Mucosa of descending colon (tissue), 3 donors: Measurements from ENCODE around the gene LIMCH1. TPM values are rescaled to one million over a fixed set of nuclear protein-coding genes. Genes with fewer than 3 reads are reported as not detected.

Source experiments
- ATAC-seq: fragments of 200-7000 bp; cut with Tn5 transposase; one replicate; pipeline ENCODE4 v1.9.1; 2020; ENCODE audit warnings: mild to moderate bottlenecking, moderate library complexity
- DNase-seq, 3 donors: peaks; one replicate each; pipeline ENCODE4 v3.0.0-alpha.2; 2020
- H3K36me3 ChIP-seq: fragments of 200-600 bp; one replicate; pipeline ENCODE4 v1.8.0; 2021; ENCODE audit warnings: low read depth, mild to moderate bottlenecking
- H3K4me1 ChIP-seq: fragments of 200-600 bp; one replicate; pipeline ENCODE4 v1.8.0; 2021; ENCODE audit warnings: low read depth, mild to moderate bottlenecking
- H3K4me3 ChIP-seq: fragments of 200-600 bp; one replicate; pipeline ENCODE4 v1.8.0; 2021; ENCODE audit warnings: mild to moderate bottlenecking
- H3K9me3 ChIP-seq: fragments of 200-600 bp; one replicate; pipeline ENCODE4 v1.8.0; 2021; ENCODE audit warnings: mild to moderate bottlenecking
- intact Hi-C, 2 donors: fragments of 100-400 bp; cut with DNase I in 1 of 2; cut with micrococcal nuclease in 1 of 2; formaldehyde crosslinking; loops; one replicate each; pipeline versions ENCODE4 v1.11.0 to v1.11.1; 2022; cut with DNase I, micrococcal nuclease
- total RNA-seq, 3 donors: library from RNA; stranded (reverse); fragmentation: NEBNext Ultra II Directional in 2 of 3; extraction: Animal tissue kit (Norgen Biotek cat#: 25700) in 2 of 3; gene quantifications; one replicate each; pipeline versions ENCODE4 v1.2.1 to v1.2.4, GENCODE V29; 2021 to 2023
- TF ChIP-seq, protein P1 (sequence below): fragments of 200-600 bp; IDR thresholded peaks from one replicate; pipeline ENCODE4 v1.8.0; 2022; ENCODE audit warnings: antibody characterized with exemption, mild to moderate bottlenecking
- donor health status: DM: no; HTN: no; CAD: no; lungs with moderate emphysema.
- donor health status: DM: no; HTN: no; CAD: no.
- donor health status: DM: no; HTN: yes; CAD: no.

LIMCH1 gene
- total RNA-seq, 3 donors from 2014 or later: 9.2 to 15.7 (median 9.6) TPM

DNA sequence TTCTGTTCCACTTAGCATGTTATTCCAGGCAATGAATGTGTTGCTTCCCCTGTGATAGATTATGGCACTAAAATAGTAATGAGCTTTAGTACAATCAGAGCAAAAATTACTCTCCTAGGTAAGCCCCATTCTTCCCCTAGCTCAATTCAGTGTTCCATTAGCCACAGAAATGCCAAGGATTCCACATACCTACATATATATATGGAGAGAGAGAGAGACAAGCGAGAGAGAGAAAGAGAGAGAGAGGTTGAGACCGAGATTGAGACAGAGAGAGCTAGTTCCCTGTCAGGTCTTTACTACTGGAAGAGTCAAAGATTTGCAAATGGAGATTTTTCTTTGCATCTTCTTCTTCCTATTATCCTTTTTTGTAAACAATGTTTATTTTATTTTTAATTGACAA lies 8.7 kb downstream of the LIMCH1 start:
- H3K4me3 ChIP-seq: no peak overlapping the region
- DNase-seq (no peak), ATAC-seq (no peak)
- H3K9me3 ChIP-seq: no peaks in the 10 kb centered on the region
- H3K4me1 ChIP-seq: no peaks in the 10 kb centered on the region
- intact Hi-C loops: no loop called here
- TF ChIP-seq, protein P1, sequence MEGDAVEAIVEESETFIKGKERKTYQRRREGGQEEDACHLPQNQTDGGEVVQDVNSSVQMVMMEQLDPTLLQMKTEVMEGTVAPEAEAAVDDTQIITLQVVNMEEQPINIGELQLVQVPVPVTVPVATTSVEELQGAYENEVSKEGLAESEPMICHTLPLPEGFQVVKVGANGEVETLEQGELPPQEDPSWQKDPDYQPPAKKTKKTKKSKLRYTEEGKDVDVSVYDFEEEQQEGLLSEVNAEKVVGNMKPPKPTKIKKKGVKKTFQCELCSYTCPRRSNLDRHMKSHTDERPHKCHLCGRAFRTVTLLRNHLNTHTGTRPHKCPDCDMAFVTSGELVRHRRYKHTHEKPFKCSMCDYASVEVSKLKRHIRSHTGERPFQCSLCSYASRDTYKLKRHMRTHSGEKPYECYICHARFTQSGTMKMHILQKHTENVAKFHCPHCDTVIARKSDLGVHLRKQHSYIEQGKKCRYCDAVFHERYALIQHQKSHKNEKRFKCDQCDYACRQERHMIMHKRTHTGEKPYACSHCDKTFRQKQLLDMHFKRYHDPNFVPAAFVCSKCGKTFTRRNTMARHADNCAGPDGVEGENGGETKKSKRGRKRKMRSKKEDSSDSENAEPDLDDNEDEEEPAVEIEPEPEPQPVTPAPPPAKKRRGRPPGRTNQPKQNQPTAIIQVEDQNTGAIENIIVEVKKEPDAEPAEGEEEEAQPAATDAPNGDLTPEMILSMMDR: no peak
- H3K36me3 ChIP-seq: no peaks in the 10 kb centered on the region

DNA sequence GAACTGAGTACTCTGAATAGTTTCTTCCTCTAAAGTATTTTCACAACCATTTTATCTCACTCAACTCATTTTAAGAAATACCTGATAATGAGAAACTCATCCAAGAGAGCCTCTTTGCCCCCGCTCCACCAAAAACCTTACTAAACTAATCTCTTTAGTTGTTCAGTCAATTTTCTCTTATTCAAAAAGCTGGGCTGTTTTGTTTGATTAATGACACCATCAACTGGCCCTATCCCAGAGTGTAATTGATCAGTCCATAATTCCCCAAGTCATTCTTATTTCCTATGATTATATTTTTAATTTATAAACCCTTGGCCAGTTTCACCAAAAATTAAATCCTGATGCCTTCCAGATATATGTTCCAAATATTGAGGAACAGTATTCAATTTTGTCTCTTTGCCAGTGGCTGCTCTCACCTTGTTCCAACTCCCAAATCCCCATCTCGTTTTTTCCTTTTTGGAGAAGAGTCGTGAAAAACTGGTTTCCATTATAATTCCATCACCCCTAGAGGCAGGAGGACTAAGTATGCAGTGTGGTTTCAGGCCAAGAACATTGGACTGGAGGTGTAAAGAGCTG lies 10.4 kb downstream of the LIMCH1 start:
- Histone ChIP-seq H3K4me3 (no peak overlapping the region), H3K4me1 (no peaks in the 10 kb centered on the region), H3K9me3 (no peaks in the 10 kb centered on the region), H3K36me3 (no peaks in the 10 kb centered on the region)
- ATAC-seq (no peak), DNase-seq (no peak)
- TF ChIP-seq, protein P1: no peak
- intact Hi-C loops: no loop called here

DNA sequence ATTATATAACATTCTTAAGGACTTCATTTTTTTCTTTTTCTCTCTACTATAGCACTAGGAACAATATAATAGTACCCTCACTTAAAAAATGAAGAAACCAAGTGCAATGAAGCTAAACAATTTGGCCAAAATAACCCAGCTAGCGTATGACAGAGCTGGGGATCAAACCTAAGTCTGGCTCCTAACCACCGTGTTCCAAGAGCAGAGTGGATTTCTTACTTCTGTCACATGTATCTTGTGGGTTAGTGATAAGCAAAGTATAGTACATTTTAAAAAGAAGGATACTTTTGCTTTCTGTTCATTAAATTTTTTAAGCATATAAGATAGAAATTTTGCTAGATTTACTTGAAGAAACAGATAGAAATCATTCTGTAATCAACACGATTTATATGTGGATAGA lies 11.5 kb downstream of the LIMCH1 start:
- no peak for ATAC-seq
- no peaks in the 10 kb centered on the region for H3K9me3 ChIP-seq
- no peak for DNase-seq
- no peaks in the 10 kb centered on the region for H3K4me1 ChIP-seq
- intact Hi-C loops: no loop called here
- H3K36me3 ChIP-seq: no peaks in the 10 kb centered on the region
- no peak overlapping the region for H3K4me3 ChIP-seq
- TF ChIP-seq, protein P1: no peak

DNA sequence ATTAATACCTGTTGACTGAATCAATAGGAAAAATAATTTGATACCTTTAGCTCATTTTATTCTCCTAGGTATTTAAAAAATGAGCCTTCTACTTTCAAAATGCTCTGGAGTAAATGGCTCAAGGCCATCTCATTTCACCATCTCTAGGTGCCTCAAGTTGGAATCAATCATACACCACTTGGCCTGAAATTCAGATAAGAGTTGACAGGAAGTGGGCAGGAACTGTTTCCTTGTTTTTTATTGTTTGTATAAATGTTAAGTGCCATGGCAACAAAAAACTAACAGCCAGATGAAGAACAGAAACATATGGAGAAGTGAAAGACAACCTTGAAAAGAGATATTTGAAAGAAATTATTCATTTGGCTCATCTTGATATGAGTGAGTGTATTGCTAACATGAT lies 12.4 kb downstream of the LIMCH1 start:
- Histone ChIP-seq H3K4me3 (no peak overlapping the region), H3K36me3 (no peaks in the 10 kb centered on the region), H3K4me1 (no peaks in the 10 kb centered on the region), H3K9me3 (no peaks in the 10 kb centered on the region)
- ATAC-seq (peak; percentile 60), DNase-seq (no peak)
- TF ChIP-seq, protein P1: no peak
- intact Hi-C loops: no loop called here

DNA sequence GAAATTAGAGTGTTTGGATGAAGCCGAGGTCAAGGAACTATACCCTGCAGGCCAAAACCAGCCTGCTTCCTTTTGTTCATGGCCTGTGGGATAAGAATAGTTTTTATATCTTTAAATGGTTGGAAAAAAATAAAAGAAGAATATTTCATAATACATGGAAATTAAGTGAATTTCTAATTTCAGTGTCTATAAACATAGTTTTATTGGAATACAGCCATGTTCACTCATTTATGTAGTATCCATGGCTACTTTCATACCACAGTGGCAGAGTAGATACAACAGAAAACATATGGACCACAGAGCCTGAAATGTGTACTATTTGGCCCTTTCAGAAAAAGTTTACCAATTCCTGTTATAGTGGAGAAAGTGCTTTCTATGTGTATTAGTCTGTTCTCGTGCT lies 13.6 kb downstream of the LIMCH1 start:
- intact Hi-C loops: no loop called here
- DNase-seq: no peak
- no peaks in the 10 kb centered on the region for H3K36me3 ChIP-seq
- no peak for ATAC-seq
- no peaks in the 10 kb centered on the region for H3K9me3 ChIP-seq
- no peak overlapping the region for H3K4me3 ChIP-seq
- no peaks in the 10 kb centered on the region for H3K4me1 ChIP-seq
- TF ChIP-seq, protein P1: no peak

DNA sequence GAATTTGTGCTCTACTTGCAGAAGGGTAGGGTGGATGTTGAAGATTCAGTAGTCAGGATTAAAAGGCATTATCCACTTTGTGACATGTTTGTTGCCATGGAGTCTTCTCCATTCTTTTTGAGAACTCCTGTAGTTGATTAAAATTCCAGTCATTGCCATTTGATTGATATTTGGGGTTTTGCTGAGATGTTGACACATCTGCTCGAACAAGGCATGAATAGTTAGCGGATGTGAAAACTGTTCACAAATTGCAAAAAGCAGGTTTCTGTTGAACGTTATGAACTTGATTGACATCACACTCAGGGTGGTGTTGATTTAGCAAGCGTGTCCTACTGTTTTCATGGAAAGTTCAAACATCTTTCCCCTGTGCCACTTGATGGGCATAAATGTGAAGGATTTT lies 16.9 kb downstream of the LIMCH1 start:
- TF ChIP-seq, protein P1: no peak
- intact Hi-C loops: no loop called here
- H3K9me3 ChIP-seq: no peaks in the 10 kb centered on the region
- H3K4me1 ChIP-seq: no peaks in the 10 kb centered on the region
- no peak for DNase-seq
- no peak for ATAC-seq
- H3K36me3 ChIP-seq: no peaks in the 10 kb centered on the region
- no peak overlapping the region for H3K4me3 ChIP-seq
